ENCODE measurements around the gene ATMIN.

The ATMIN gene

GRCh38 chr16:81006211-81006812, 29.3 kb upstream of the ATMIN start:
- peak; percentile 71 for DNase-seq (ENCODE audit: low spot score)

DNA sequence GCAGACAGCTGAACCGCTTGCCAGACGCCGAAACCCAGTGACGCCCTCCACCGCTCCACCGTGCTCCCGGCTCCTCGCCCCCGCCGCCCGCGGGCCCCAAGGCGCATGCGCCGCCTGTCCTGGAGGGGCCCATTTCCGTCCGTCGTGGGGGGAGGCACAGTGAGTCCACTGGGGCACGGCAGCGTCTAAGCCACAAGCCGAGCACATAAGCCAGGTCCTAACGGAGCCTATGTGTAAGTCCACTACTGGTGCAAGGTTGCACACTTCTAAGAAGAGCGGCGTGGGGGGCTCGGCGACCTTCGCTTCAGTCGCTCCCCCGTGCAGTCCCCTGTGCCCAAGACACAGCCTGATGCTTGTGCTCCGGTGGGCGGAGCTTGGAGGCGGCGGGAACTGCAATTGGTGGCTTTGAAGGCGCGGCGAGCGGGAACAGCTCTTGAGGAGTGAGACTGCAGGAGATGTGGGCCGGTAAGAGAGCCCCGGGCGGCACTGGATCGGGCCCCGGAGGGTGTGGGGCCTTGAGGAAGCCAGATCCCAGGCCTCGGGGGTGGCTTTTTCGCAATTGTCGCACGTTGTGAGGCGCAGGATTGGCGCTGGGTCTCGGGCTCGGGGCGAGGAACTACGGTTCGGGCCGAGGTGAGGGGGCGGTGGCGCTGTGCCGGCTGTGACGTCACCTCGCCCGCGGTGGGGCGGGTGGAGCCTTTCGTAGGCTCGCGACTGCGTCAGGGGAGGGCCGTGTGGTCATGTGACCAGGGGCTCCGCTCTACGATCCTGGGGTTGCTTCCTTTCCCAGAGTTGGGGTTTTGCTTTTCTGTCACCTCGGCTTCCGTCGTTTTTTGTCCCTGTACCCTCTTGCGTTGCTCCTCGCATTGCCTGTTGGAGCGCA, 28.6 kb upstream of the ATMIN start, which contains the start of the genes CENPN and CMC2:
TSS of gene CENPN (plus strand) at position 402 of the 883 bp plus-strand sequence. CDS start 4,726 bp downstream, outside the sequence.
TSS of gene CMC2 (minus strand) at position 73 of the 883 bp plus-strand sequence. CDS start 9,491 bp downstream, outside the sequence.
- DNase-seq (ENCODE audit: low spot score) = peak; percentile 99

DNA sequence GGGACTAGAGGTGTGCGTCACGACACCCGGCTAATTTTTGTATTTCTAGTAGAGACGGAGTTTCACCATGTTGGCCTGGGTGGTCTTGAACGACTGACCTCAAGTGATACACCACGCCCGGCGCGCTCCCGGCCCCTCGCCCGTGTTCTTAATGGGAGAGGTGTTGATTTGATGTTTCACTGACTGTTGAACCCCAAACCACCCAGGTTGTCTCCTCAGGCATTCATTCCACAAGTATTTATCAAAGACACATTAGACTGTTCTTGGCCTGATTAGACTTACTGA, 27.2 kb upstream of the ATMIN start:
- DNase-seq (ENCODE audit: low spot score) = no peak

GRCh38 chr16:81012974-81013373, 22.7 kb upstream of the ATMIN start:
- DNase-seq (ENCODE audit: low spot score) = no peak

DNA sequence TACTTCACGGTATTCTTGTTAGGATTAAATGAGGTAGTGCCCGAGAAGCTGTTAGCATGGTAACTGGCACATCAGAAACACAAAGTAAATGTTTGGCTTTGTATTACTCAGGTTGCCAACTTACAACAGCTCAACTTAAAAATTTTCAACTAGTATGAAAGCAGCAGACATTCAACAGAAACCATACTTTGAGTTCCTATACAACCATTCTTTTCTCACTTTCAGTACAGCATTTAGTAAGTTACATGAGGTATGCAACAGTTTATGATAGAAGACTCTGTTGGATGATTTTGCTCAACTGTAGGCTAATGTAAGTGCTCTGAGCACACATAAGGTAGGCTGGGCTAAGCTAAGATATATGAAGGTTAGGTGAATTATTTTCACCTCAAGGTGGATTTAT, 21.0 kb upstream of the ATMIN start:
- no peak for DNase-seq (ENCODE audit: low spot score)

DNA sequence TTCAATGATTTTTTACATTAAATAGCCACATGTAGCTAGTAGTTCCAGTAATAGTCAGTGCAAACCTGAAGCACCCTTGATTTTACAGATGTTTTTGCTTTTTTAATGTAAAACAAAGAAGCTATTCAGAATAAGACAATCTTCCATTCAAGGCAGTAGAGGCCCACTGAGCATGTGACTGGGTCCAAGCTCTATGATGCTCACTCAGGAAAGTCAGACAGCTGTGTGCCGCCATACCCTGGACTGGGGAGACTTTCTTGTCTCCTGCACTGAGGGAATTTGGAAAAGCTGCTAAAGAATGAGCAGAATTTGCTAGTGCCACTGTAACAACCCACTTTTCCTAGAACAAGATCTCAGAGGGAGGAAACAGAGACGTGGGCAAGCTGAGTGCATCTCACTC, 17.1 kb upstream of the ATMIN start:
- no peak for DNase-seq (ENCODE audit: low spot score)

GRCh38 chr16:81026429-81026828, 9.2 kb upstream of the ATMIN start:
- no peak for DNase-seq (ENCODE audit: low spot score)

GRCh38 chr16:81029930-81030604, 5.6 kb upstream of the ATMIN start:
- no peak for DNase-seq (ENCODE audit: low spot score)

GRCh38 chr16:81035975-81036750, 521 bp downstream of the ATMIN start:
- peak; percentile 12 for DNase-seq (ENCODE audit: low spot score)

DNA sequence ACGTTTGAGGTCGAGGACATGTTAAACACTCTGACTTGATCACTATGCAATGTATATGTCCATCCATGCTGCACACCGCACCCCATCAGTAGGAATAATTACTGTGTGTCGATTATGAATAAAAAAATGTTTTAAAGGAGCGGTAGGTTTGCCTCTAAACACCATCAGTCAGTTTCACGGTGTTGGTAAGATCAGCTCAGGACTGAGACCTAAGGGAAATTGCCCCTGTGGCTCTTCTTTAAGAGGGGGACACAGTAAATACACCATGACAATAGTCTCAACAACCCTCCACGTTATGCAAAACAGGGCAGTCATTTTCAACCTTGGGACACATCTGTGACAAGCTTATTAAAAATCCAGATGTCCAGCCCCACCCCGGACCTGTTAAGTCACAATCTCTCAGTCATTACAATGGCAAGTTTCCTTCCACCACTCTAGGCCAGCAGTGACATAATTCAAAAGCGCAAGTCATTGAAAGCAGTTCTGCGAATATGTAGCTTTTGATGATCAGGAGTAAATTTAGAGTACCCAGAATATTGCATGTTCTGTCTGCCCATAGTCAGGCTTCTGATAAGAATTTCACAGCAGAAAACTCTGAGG, 1.2 kb downstream of the ATMIN start:
- DNase-seq (ENCODE audit: low spot score) = peak; percentile 14

DNA sequence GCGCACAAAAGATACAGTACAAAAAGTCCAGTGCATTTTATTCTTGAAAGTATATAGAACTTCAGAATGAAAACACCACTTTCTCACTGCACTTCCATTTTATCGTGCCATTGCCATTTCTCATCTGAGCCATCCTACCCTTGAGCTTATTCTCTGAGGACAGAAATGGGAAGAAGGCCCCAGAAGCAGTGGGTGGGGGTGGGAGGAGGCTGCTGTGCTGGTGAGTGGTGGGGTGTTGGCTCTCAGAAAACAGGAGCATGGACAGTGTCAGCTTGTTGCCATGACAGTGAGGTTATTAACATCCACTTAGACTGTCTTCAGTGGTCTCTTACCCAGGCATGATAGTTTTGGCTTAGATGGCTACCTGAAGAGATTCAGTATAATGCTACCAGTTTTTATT, 4.5 kb downstream of the ATMIN start:
- no peak for DNase-seq (ENCODE audit: low spot score)

DNA sequence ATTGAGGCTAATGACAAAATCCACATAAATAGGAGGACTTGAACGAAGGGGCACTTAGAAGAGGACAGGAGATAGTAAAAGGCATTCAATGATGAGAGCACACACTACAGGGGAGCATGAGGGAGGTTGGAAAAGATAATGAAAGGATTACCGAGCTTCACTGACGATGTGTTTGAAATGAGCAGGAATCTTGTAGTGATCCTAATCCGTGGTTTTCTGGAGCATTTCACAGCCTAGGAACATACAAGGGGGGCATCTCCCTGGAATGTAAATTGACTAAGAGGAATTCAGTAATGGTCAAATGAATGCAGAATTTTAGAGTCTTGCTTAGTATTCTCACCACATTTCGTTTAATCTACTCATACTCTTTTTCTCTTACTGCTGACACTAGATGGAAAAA, 5.2 kb downstream of the ATMIN start:
- DNase-seq (ENCODE audit: low spot score) = no peak

DNA sequence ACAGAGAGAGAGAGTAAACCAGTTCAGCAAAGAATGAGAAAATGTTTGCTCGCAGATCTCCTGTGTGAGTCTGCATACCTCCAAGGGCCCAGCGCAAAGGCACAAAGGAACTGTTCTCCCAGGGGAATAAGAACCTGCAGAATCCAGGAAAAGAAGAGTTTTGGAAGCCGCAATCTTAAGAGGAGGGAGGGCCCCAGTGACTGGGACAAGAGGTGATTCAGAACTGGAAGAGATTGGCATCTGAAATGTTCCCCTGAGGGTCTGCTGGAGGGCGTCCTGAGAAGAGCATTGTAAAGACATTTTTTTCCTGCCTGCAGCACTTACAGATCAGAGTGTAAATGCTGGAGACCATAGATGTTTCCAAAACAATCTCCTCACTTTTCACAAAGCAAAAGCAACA, 6.1 kb downstream of the ATMIN start:
- no peak for DNase-seq (ENCODE audit: low spot score)

DNA sequence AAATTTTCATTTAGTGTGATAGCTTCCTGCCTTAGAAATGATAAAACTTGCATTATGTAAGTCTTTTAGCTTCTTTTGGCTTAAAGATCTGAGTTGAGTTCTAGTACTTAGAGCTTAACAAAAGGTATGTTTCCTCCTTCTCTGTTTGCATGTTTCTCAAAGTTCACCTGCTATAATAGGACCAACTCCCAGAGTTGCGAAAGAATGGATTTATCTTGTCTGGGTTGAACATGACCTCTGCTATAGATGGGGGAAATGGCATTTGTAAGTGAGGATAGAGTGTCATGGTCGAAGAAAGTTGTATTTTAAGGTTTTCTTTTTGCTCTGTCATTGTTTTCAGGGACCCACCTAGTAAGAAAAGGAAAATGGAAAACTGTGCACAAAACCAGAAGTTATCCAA, 7.2 kb downstream of the ATMIN start:
- no peak for DNase-seq (ENCODE audit: low spot score)

- no peak for DNase-seq (ENCODE audit: low spot score)
Measured at GRCh38 chr16:81053761-81054160, 18.1 kb downstream of the ATMIN start.

- no peak for DNase-seq (ENCODE audit: low spot score)
Measured at GRCh38 chr16:81060576-81061306, 25.1 kb downstream of the ATMIN start.

- DNase-seq (ENCODE audit: low spot score) = no peak
Measured at GRCh38 chr16:81061307-81061640, 25.6 kb downstream of the ATMIN start.

DNA sequence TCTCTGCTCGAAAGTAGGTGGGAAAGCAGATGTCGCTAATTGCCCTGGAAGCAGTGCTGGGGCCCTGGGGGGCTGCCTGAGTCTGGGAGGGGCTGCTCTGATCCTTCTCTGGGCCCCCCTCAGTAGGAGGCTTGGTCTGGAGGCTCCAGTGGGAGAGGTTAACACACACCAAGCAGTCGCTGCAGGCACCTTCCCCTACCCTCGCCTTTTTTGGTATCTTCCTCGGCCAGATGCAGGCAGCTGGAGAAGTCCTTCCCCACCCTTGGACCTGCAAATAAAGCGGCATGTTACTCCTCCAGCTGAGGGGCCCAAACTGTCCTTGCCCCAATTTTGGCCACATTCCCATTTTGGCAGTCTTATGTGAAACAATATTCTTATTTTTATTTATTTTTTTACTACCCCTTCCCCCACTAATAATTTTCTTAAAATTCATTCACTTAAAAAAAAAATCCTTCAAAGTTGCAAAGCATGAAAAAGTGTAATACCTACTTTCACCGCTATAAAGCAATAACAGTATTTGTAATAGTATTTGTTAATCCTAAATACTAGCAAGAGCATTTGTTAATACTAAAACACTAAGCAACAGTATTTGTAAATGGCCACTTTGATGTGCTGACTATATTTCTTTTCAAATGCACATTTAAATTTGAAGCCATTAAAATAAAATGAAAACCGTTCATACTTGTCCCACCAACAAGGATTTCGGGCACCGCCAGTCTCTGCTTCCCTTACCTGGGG, 26.4 kb downstream of the ATMIN start:
- no peak for DNase-seq (ENCODE audit: low spot score)

- DNase-seq (ENCODE audit: low spot score) = no peak
Measured at GRCh38 chr16:81066681-81067080, 31.0 kb downstream of the ATMIN start.

DNA sequence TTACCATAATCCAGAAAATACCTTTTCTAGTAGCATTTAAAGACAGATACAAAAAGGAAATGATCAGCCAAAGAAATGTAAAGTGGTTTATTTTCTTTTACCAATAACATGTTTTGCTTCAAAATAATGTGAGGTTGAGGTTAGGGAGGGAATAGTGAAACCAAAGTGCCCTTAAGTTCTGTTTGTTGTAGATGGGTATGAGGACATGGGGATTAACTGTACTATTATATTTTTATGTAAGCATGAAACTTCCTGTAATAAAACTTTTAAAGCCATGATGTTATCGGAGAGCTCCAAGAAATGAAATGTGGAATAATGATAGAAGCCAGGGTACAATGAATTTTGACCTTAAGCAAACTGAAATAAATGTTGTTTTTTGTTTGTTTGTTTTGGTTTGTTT, 31.5 kb downstream of the ATMIN start:
- DNase-seq (ENCODE audit: low spot score) = no peak

- no peak for DNase-seq (ENCODE audit: low spot score)
Measured at GRCh38 chr16:81069063-81069462, 33.4 kb downstream of the ATMIN start.

All from hematopoietic multipotent progenitor cell treated with erythropoietin and hydrocortisone succinate and interleukin-3 and kit ligand, for 17 days (in vitro differentiated cells).